IMR-90 (cell line): ENCODE data around the gene HLA-DRB1. TPM values are rescaled to one million over a fixed set of nuclear protein-coding genes. Genes with fewer than 3 reads are reported as not detected.

Experiments used
- ATAC-seq: fragments of 200-7000 bp; cut with Tn5 transposase; 2 replicates; pipeline ENCODE4 v1.9.1; 2020; ENCODE audit warnings: low read depth, mild to moderate bottlenecking, moderate library complexity
- BruUV-seq: library from RNA; stranded (reverse); fragments of 400-500 nt; replicated peaks from 2 replicates; lab custom pipeline; 2021; lab: Mats Ljungman, UMichigan
- CTCF ChIA-PET: fragments of 300-600 bp; formaldehyde crosslinking; extraction: SDS; loops from one replicate; lab custom pipeline; 2021; ENCODE audit warnings: antibody characterized with exemption; lab: Yijun Ruan, JAX
- POLR2A ChIA-PET: fragments of 300-600 bp; sonication (Branson Sonifier 250); formaldehyde crosslinking; loops from one replicate; lab custom pipeline; 2022; ENCODE audit warnings: antibody characterized with exemption; ENCODE audit not compliant: unreplicated experiment; lab: Charles Lee
- DNase-seq: peaks from one replicate; pipeline ENCODE4 v3.0.0; 2013
- H2AFZ ChIP-seq: replicated peaks from 2 replicates; pipeline ENCODE3; 2013; ENCODE audit warnings: low read length, mild to moderate bottlenecking; ENCODE audit not compliant: poor library complexity
- H2AK5ac ChIP-seq: 2 replicates; pipeline ENCODE4 v1.6.1; 2013; ENCODE audit warnings: low read depth, low read length, inconsistent platforms
- H2AK9ac ChIP-seq: replicated peaks from 2 replicates; pipeline ENCODE3; 2013; ENCODE audit warnings: mild to moderate bottlenecking, low read depth, low read length, moderate library complexity; ENCODE audit not compliant: poor library complexity
- H2BK120ac ChIP-seq: 2 replicates; pipeline ENCODE4 v1.6.1; 2013; ENCODE audit warnings: low read depth, low read length, inconsistent platforms
- H2BK15ac ChIP-seq: 3 replicates; pipeline ENCODE4 v1.6.1; 2013; ENCODE audit warnings: low read depth, low read length, inconsistent platforms
- H2BK20ac ChIP-seq: 2 replicates; pipeline ENCODE4 v1.6.1; 2013; ENCODE audit warnings: low read depth, mild to moderate bottlenecking, inconsistent platforms, low read length, moderate library complexity
- H2BK5ac ChIP-seq: 2 replicates; pipeline ENCODE4 v1.6.1; 2013; ENCODE audit warnings: mild to moderate bottlenecking, low read depth, low read length, inconsistent platforms; ENCODE audit not compliant: poor library complexity, severe bottlenecking
- H3K14ac ChIP-seq: replicated peaks from 2 replicates; pipeline ENCODE4 v1.6.1; 2013; ENCODE audit warnings: low read depth, low read length, inconsistent platforms
- H3K18ac ChIP-seq: 2 replicates; pipeline ENCODE4 v1.6.1; 2013; ENCODE audit warnings: low read depth, low read length, control low read depth
- H3K23ac ChIP-seq: 2 replicates; pipeline ENCODE4 v1.6.1; 2013; ENCODE audit warnings: low read depth, low read length, inconsistent platforms
- H3K27ac ChIP-seq: 2 replicates; pipeline ENCODE4 v1.5.1; 2013; ENCODE audit warnings: mild to moderate bottlenecking, control low read depth, low read length; ENCODE audit not compliant: insufficient read depth
- H3K27me3 ChIP-seq: 2 replicates; pipeline ENCODE4 v1.6.1; 2013; ENCODE audit warnings: low read length; ENCODE audit not compliant: control insufficient read depth, insufficient read depth
- H3K36me3 ChIP-seq: 2 replicates; pipeline ENCODE4 v1.6.1; 2013; ENCODE audit warnings: low read length, mixed read lengths; ENCODE audit not compliant: control insufficient read depth, insufficient read depth
- H3K4ac ChIP-seq: 2 replicates; pipeline ENCODE4 v1.6.1; 2013; ENCODE audit warnings: low read depth, low read length, inconsistent platforms
- H3K4me1 ChIP-seq: 2 replicates; pipeline ENCODE4 v1.6.1; 2013; ENCODE audit warnings: low read length, mixed read lengths; ENCODE audit not compliant: control insufficient read depth, insufficient read depth
- H3K4me2 ChIP-seq: 2 replicates; pipeline ENCODE4 v1.6.1; 2013; ENCODE audit warnings: low read depth, mild to moderate bottlenecking, control low read depth, low read length, moderate library complexity
- H3K4me3 ChIP-seq: 2 replicates; pipeline ENCODE4 v1.5.1; 2013; ENCODE audit warnings: low read depth, mild to moderate bottlenecking, control low read depth, low read length, moderate library complexity; ENCODE audit not compliant: insufficient read depth
- H3K56ac ChIP-seq: 2 replicates; pipeline ENCODE4 v1.6.1; 2013; ENCODE audit warnings: low read length, inconsistent platforms; ENCODE audit not compliant: insufficient read depth; ENCODE audit errors: extremely low read depth
- H3K79me1 ChIP-seq, 2 experiments: 2 replicates each; pipeline ENCODE4 v1.6.1; 2013; ENCODE audit warnings: low read length in 2 of 2, inconsistent platforms in 1 of 2, low read depth in 1 of 2
- H3K9ac ChIP-seq: 2 replicates; pipeline ENCODE4 v1.6.1; 2013; ENCODE audit warnings: low read depth, low read length, control low read depth
- H3K9me1 ChIP-seq: 2 replicates; pipeline ENCODE4 v1.6.1; 2013; ENCODE audit warnings: low read length, inconsistent platforms; ENCODE audit not compliant: insufficient read depth
- H3K9me3 ChIP-seq: 2 replicates; pipeline ENCODE4 v1.6.1; 2013; ENCODE audit warnings: low read length; ENCODE audit not compliant: control insufficient read depth, insufficient read depth
- H4K20me1 ChIP-seq: 2 replicates; pipeline ENCODE4 v1.6.1; 2013; ENCODE audit warnings: low read length, inconsistent platforms; ENCODE audit not compliant: insufficient read depth
- H4K5ac ChIP-seq: 2 replicates; pipeline ENCODE4 v1.6.1; 2013; ENCODE audit warnings: mild to moderate bottlenecking, low read depth, low read length, control low read depth
- H4K8ac ChIP-seq, 2 experiments: 2 replicates each; pipeline ENCODE4 v1.6.1; 2013; ENCODE audit warnings: low read depth in 2 of 2, low read length in 2 of 2, control low read depth in 1 of 2, inconsistent platforms in 1 of 2
- H4K91ac ChIP-seq: 2 replicates; pipeline ENCODE4 v1.6.1; 2013; ENCODE audit warnings: low read depth, low read length, inconsistent platforms; ENCODE audit not compliant: insufficient read depth
- BHLHE40 ChIP-seq: fragments of 150-350 bp; IDR thresholded peaks from 2 replicates; pipeline ENCODE4 v1.6.1; 2016; ENCODE audit warnings: mild to moderate bottlenecking, low read depth, low read length
- CEBPB ChIP-seq: IDR thresholded peaks from 2 replicates; pipeline ENCODE4 v1.6.1; 2012; ENCODE audit warnings: low read depth, low read length, improper control_type of control experiment
- CTCF ChIP-seq: conservative IDR thresholded peaks from 2 replicates; pipeline ENCODE4 v1.5.1; 2012; ENCODE audit warnings: mild to moderate bottlenecking, low read depth, low read length, improper control_type of control experiment
- FOS ChIP-seq: fragments of 150-350 bp; IDR thresholded peaks from 2 replicates; pipeline ENCODE4 v1.6.1; 2016; ENCODE audit warnings: low read depth, low read length
- MAZ ChIP-seq: IDR thresholded peaks from 2 replicates; pipeline ENCODE4 v1.6.1; 2012; ENCODE audit warnings: low read depth, mild to moderate bottlenecking, low read length, improper control_type of control experiment, moderate library complexity, borderline replicate concordance
- MXI1 ChIP-seq: IDR thresholded peaks from 2 replicates; pipeline ENCODE4 v1.6.1; 2012; ENCODE audit warnings: low read depth, mild to moderate bottlenecking, low read length, moderate library complexity, borderline replicate concordance
- RCOR1 ChIP-seq: IDR thresholded peaks from 2 replicates; pipeline ENCODE4 v1.6.1; 2012; ENCODE audit warnings: mild to moderate bottlenecking, low read length, improper control_type of control experiment; ENCODE audit not compliant: insufficient replicate concordance
- RFX5 ChIP-seq: IDR thresholded peaks from 2 replicates; pipeline ENCODE4 v1.8.0; 2012; ENCODE audit warnings: low read depth, mild to moderate bottlenecking, low read length, moderate library complexity
- SMC3 ChIP-seq: fragments of 150-350 bp; IDR thresholded peaks from 2 replicates; pipeline ENCODE4 v1.6.1; 2016; ENCODE audit warnings: low read depth, mild to moderate bottlenecking, antibody characterized with exemption, low read length, moderate library complexity
- USF2 ChIP-seq: fragments of 150-350 bp; IDR thresholded peaks from 2 replicates; pipeline ENCODE4 v1.6.1; 2017; ENCODE audit warnings: mild to moderate bottlenecking, antibody characterized with exemption, low read length, low read depth
- WGBS, 2 experiments: methylation state at CpG; one replicate each; pipeline versions ENCODE4 v1.1.5 to v1.1.7; 2013; ENCODE audit warnings: missing lambda C conversion rate in 2 of 2; ENCODE audit not compliant: insufficient read length in 1 of 2; ENCODE audit errors: extremely low coverage in 2 of 2; 5-methylcytosine and 5-hydroxymethylcytosine counted together
- dilution Hi-C: fragments of 300-500 bp; cut with HindIII; formaldehyde crosslinking; loops from one replicate; pipeline ENCODE4 v1.14.3; 2018; ENCODE audit warnings: low sequenced_read_pairs; ENCODE audit not compliant: unreplicated experiment
- in situ Hi-C: fragments of 300-500 bp; cut with MboI; formaldehyde crosslinking; loops from 3 replicates; pipeline ENCODE4 v1.14.3; 2019; ENCODE audit warnings: low sequenced_read_pairs, inconsistent platforms, mixed read lengths
- intact Hi-C: fragments of 100-400 bp; cut with micrococcal nuclease; formaldehyde crosslinking; loops from 2 replicates; pipeline ENCODE4 v1.10.0; 2022
- polyA plus RNA-seq, 3 experiments: library from polyadenylated mRNA; depleted of rRNA; stranded (reverse); fragments of >200 nt; gene quantifications; 2 replicates each; pipeline ENCODE4 v1.2.3, GENCODE V29; 2012; ENCODE audit warnings: low replicate concordance in 1 of 3
- total RNA-seq: library from RNA; depleted of rRNA; stranded (reverse); fragments of >200 nt; gene quantifications from 2 replicates; pipeline ENCODE4 v1.2.3, GENCODE V29; 2012

Gene HLA-DRB1
- total and polyA plus RNA-seq, 2 of the 4 experiments (the other 2 are of a cell fraction): not detected

GRCh38 chr6:32621372-32621771 is 31.7 kb upstream of the HLA-DRB1 start:
- TF ChIP-seq RCOR1 (no peak), FOS (no peak), MXI1 (no peak), SMC3 (no peak), BHLHE40 (no peak), CEBPB (no peak), MAZ (no peak), CTCF (no peak), USF2 (no peak), RFX5 (no peak)
- H3K23ac ChIP-seq: no peak overlapping the region
- H2BK5ac ChIP-seq: no peak overlapping the region
- POLR2A ChIA-PET: no interaction called here
- CTCF ChIA-PET: no interaction called here
- no peak overlapping the region for H4K91ac ChIP-seq
- no TSS peak for BruUV-seq
- H2BK15ac ChIP-seq: no peak overlapping the region
- no peak overlapping the region for H3K9ac ChIP-seq
- no peak overlapping the region for H3K4me3 ChIP-seq
- H2AK5ac ChIP-seq: no peak overlapping the region
- no peak overlapping the region for H2AK9ac ChIP-seq
- no peaks in the 10 kb centered on the region for H3K27me3 ChIP-seq
- in situ Hi-C loops (no loop called here), intact Hi-C loops (no loop called here), dilution Hi-C loops (no loop called here)
- H4K5ac ChIP-seq: no peak overlapping the region
- no CpG with 5 or more reads among the region's 3 CpGs for WGBS, 2 experiments
- H3K9me1 ChIP-seq: no peaks in the 10 kb centered on the region
- H3K56ac ChIP-seq: no peak overlapping the region
- no peaks in the 10 kb centered on the region for H3K36me3 ChIP-seq
- no peak overlapping the region for H3K4me2 ChIP-seq
- no peak overlapping the region for H4K8ac ChIP-seq
- no peak overlapping the region for H3K14ac ChIP-seq
- H3K18ac ChIP-seq: no peak overlapping the region
- ATAC-seq (no peak), DNase-seq (no peak)
- no peak overlapping the region for H2AFZ ChIP-seq
- H2BK20ac ChIP-seq: no peak overlapping the region
- H3K79me1 ChIP-seq: no peaks in the 10 kb centered on the region
- no peaks in the 10 kb centered on the region for H4K20me1 ChIP-seq
- no peak overlapping the region for H3K27ac ChIP-seq
- no peaks in the 10 kb centered on the region for H3K4me1 ChIP-seq
- H3K9me3 ChIP-seq: no peaks in the 10 kb centered on the region
- no peak overlapping the region for H2BK120ac ChIP-seq
- H3K4ac ChIP-seq: no peak overlapping the region
